T-helper 1 cell (primary cell): ENCODE data around the gene LNPEP.

Source experiments
- DNase-seq, 5 donors: peaks; one replicate each; pipeline ENCODE4 v3.0.0-alpha.2; 2012 to 2020
- total RNA-seq, 4 donors: gene quantifications; one replicate each; lab custom pipeline; 2026; lab: John Stamatoyannopoulos, UW

Gene LNPEP
- total RNA-seq = 263 to 354 (median 309) reads per million in 4 donors

- DNase-seq = peak; percentile 87 to 98 (median 90)
These were observed at the start of gene LNPEP for GRCh38 chr5:96935559-96936430. TSS of gene LNPEP (plus strand) at chr5:96936080. CDS start at chr5:96936156, 76 bp downstream.

GRCh38 chr5:96893342-96893741 is 42.5 kb upstream of the LNPEP start:
- DNase-seq = no peak

- DNase-seq = peak in 3 of 5 donors; percentile 22 to 77 (median 40)
These were observed 39.6 kb upstream of the LNPEP start for GRCh38 chr5:96896276-96896675.

GRCh38 chr5:96896806-96897205 is 39.1 kb upstream of the LNPEP start:
- DNase-seq = no peak

GRCh38 chr5:96901384-96901783 is 34.5 kb upstream of the LNPEP start:
- DNase-seq = no peak

GRCh38 chr5:96901841-96902240 is 34.0 kb upstream of the LNPEP start:
- DNase-seq = no peak

GRCh38 chr5:96902876-96903275 is 33.0 kb upstream of the LNPEP start:
- no peak for DNase-seq

GRCh38 chr5:96903300-96903699 is 32.6 kb upstream of the LNPEP start:
- no peak for DNase-seq

- DNase-seq = no peak
These were observed 31.6 kb upstream of the LNPEP start for GRCh38 chr5:96904054-96904931.

GRCh38 chr5:96905864-96906263 is 30.0 kb upstream of the LNPEP start:
- DNase-seq = no peak

- no peak for DNase-seq
These were observed 26.9 kb upstream of the LNPEP start for GRCh38 chr5:96909003-96909402.

- DNase-seq = no peak
These were observed 26.4 kb upstream of the LNPEP start for GRCh38 chr5:96909435-96909834.

GRCh38 chr5:96911139-96911538 is 24.7 kb upstream of the LNPEP start:
- DNase-seq = no peak

GRCh38 chr5:96913233-96913632 is 22.6 kb upstream of the LNPEP start:
- no peak for DNase-seq

- peak in 1 of 5 donors; percentile 21 for DNase-seq
These were observed 16.1 kb upstream of the LNPEP start for GRCh38 chr5:96919754-96920197.

GRCh38 chr5:96920744-96921355 is 15.0 kb upstream of the LNPEP start:
- no peak for DNase-seq

GRCh38 chr5:96922499-96923244 is 13.2 kb upstream of the LNPEP start:
- no peak for DNase-seq

GRCh38 chr5:96924016-96924443 is 11.8 kb upstream of the LNPEP start:
- no peak for DNase-seq

- DNase-seq = no peak
These were observed 9.6 kb upstream of the LNPEP start for GRCh38 chr5:96926276-96926675.

GRCh38 chr5:96927008-96927407 is 8.9 kb upstream of the LNPEP start:
- DNase-seq = no peak

- no peak for DNase-seq
These were observed 6.8 kb upstream of the LNPEP start for GRCh38 chr5:96928931-96929708.
